Endothelial cell of umbilical vein (primary cell): Measurements from ENCODE around the gene LCAT. TPM values are rescaled to one million over a fixed set of nuclear protein-coding genes. Genes with fewer than 3 reads are reported as not detected.

Experiments
- BruUV-seq: library from RNA; stranded (reverse); fragments of 400-500 nt; replicated peaks from 2 replicates; lab custom pipeline; 2021; lab: Mats Ljungman, UMichigan
- CTCF ChIA-PET: fragments of 300-600, 350-600 bp; sonication (Branson Sonifier 250); formaldehyde crosslinking; loops from one replicate; lab custom pipeline; 2021; ENCODE audit warnings: antibody characterized with exemption, inconsistent platforms; lab: Charles Lee
- POLR2A ChIA-PET: fragments of 300-600, 350-600 bp; sonication (Branson Sonifier 250); formaldehyde crosslinking; loops from one replicate; lab custom pipeline; 2021; ENCODE audit warnings: antibody characterized with exemption, inconsistent platforms; lab: Charles Lee
- DNase-seq: peaks from one replicate; pipeline ENCODE4 v3.0.0-alpha.2; 2011; ENCODE audit warnings: low read depth, low spot score
- FAIRE-seq: peaks from 2 replicates; lab custom pipeline; 2011; peaks lifted over from hg19 to GRCh38; lab: Jason Lieb, UNC
- H2AFZ ChIP-seq: 2 replicates; pipeline ENCODE4 v1.6.0; 2012; ENCODE audit warnings: low read depth, low read length, control low read depth, inconsistent platforms
- H3K27ac ChIP-seq: 2 replicates; pipeline ENCODE4 v1.5.1; 2011; ENCODE audit warnings: low read depth, mild to moderate bottlenecking, control low read depth, low read length, moderate library complexity; ENCODE audit not compliant: insufficient read depth
- H3K27me3 ChIP-seq, 2 experiments: 2 replicates each; pipeline versions ENCODE4 v1.6.0 to v1.6.1; 2011; ENCODE audit warnings: low read length in 2 of 2, mixed read lengths in 1 of 2; ENCODE audit not compliant: control insufficient read depth in 2 of 2, insufficient read depth in 2 of 2
- H3K36me3 ChIP-seq, 2 experiments: 2 replicates in 1 of 2; 3 replicates in 1 of 2; pipeline ENCODE4 v1.5.1; 2011; ENCODE audit warnings: low read length in 2 of 2, mild to moderate bottlenecking in 1 of 2, moderate library complexity in 1 of 2; ENCODE audit not compliant: control insufficient read depth in 2 of 2, insufficient read depth in 2 of 2; ENCODE audit errors: extremely low read depth in 1 of 2
- H3K4me1 ChIP-seq: 3 replicates; pipeline ENCODE4 v1.5.1; 2011; ENCODE audit warnings: mild to moderate bottlenecking, low read length; ENCODE audit not compliant: control insufficient read depth, insufficient read depth; ENCODE audit errors: extremely low read depth
- H3K4me2 ChIP-seq: 2 replicates; pipeline ENCODE4 v1.6.1; 2011; ENCODE audit warnings: low read length, control low read depth, mixed read lengths; ENCODE audit not compliant: insufficient read depth
- H3K4me3 ChIP-seq, 3 experiments: fragments of 200-600 bp in 1 of 3; sonication (generic), shearing (Covaris generic) in 1 of 3; replicated peaks in 1 of 3; 2 replicates each; pipeline ENCODE4 v1.5.1; 2011 to 2016; ENCODE audit warnings: control low read depth in 3 of 3, low read length in 3 of 3, mild to moderate bottlenecking in 2 of 3, inconsistent platforms in 1 of 3, low read depth in 1 of 3, moderate library complexity in 1 of 3; ENCODE audit not compliant: insufficient read depth in 1 of 3
- H3K79me2 ChIP-seq: 2 replicates; pipeline ENCODE4 v1.6.0; 2012; ENCODE audit warnings: low read length, inconsistent platforms; ENCODE audit not compliant: control insufficient read depth, insufficient read depth
- H3K9ac ChIP-seq: replicated peaks from 2 replicates; pipeline ENCODE3; 2011; ENCODE audit warnings: low read length, control low read depth; ENCODE audit not compliant: insufficient read depth; ENCODE audit errors: extremely low read depth
- H3K9me1 ChIP-seq: replicated peaks from 3 replicates; pipeline ENCODE4 v1.6.0; 2011; ENCODE audit warnings: mild to moderate bottlenecking, low read length; ENCODE audit not compliant: control insufficient read depth, insufficient read depth; ENCODE audit errors: extremely low read depth
- H3K9me3 ChIP-seq: replicated peaks from 2 replicates; pipeline ENCODE4 v1.5.1; 2012; ENCODE audit warnings: low read length, inconsistent platforms; ENCODE audit not compliant: control insufficient read depth, insufficient read depth
- H4K20me1 ChIP-seq: replicated peaks from 2 replicates; pipeline ENCODE3; 2011; ENCODE audit warnings: mild to moderate bottlenecking, low read length; ENCODE audit not compliant: control insufficient read depth, insufficient read depth; ENCODE audit errors: extremely low read depth
- CTCF ChIP-seq, 2 donors: IDR thresholded peaks; 1 replicate in 1 of 2; 2 replicates in 1 of 2; pipeline ENCODE4 v1.5.1; 2011; ENCODE audit warnings: low read length in 2 of 2, mild to moderate bottlenecking in 2 of 2, moderate library complexity in 2 of 2, control low read depth in 1 of 2, inconsistent platforms in 1 of 2, low read depth in 1 of 2; ENCODE audit not compliant: insufficient read depth in 1 of 2; ENCODE audit errors: extremely low read depth in 1 of 2
- FOS ChIP-seq: IDR thresholded peaks from 2 replicates; pipeline ENCODE4 v1.6.1; 2011; ENCODE audit warnings: mild to moderate bottlenecking, low read length, moderate library complexity, borderline replicate concordance; ENCODE audit not compliant: insufficient read depth
- MYC ChIP-seq: IDR thresholded peaks from one replicate; pipeline ENCODE4 v1.6.1; 2011; ENCODE audit warnings: mild to moderate bottlenecking, low read depth, low read length
- dilution Hi-C: fragments of 300-500 bp; cut with MboI; formaldehyde crosslinking; loops from one replicate; pipeline ENCODE4 v1.15.0; 2019; ENCODE audit warnings: low sequenced_read_pairs; ENCODE audit not compliant: extremely low pct_ligation_motif_present
- intact Hi-C: fragments of 100-400 bp; cut with micrococcal nuclease; formaldehyde crosslinking; loops from one replicate; pipeline ENCODE4 v1.10.0; 2022
- polyA plus RNA-seq, 4 experiments: library from polyadenylated mRNA; depleted of rRNA in 3 of 4; stranded (reverse) in 3 of 4; unstranded in 1 of 4; fragments of >200 nt; gene quantifications; 2 replicates each; pipeline versions ENCODE4 v1.2.1 to v1.2.3, GENCODE V29; 2011 to 2012; ENCODE audit warnings: missing spikeins in 1 of 4
- total RNA-seq: library from RNA; stranded (reverse); gene quantifications from 2 replicates; pipeline ENCODE4 v1.2.3, GENCODE V29; 2021

Gene LCAT
- total and polyA plus RNA-seq, 2 donors (not counting 3 experiments of a cell fraction or from before 2014, with no cell fraction given), result 22.6 to 46.1 TPM

- ChIA-PET CTCF (interaction anchor here (0.6 to 3.1 kb wide), 12 partner anchors 10 to 390 kb away, joined by 3 to 27 read pairs (median 4); partner anchors contain the start of gene ACD), POLR2A (no interaction called here)
- no peak overlapping the region for H2AFZ ChIP-seq
- dilution Hi-C loops (no loop called here), intact Hi-C loops (no loop called here)
- H3K4me1 ChIP-seq, result no peaks in the 10 kb centered on the region
- no peak overlapping the region for H3K4me2 ChIP-seq
- H3K79me2 ChIP-seq, result no peaks in the 10 kb centered on the region
- no peaks in the 10 kb centered on the region for H3K9me1 ChIP-seq
- no peaks in the 10 kb centered on the region for H3K9me3 ChIP-seq
- H3K9ac ChIP-seq, result no peak overlapping the region
- no peak for TF ChIP-seq FOS
- no peak overlapping the region for H3K4me3 ChIP-seq
- peaks cover 24 to 61% of the 10 kb centered on the region in 2 experiments for H3K36me3 ChIP-seq
- H3K27ac ChIP-seq, result no peak overlapping the region
- FAIRE-seq (no peak), DNase-seq (no peak)
- BruUV-seq, result no TSS peak
- H3K27me3 ChIP-seq, result no peaks in the 10 kb centered on the region
- H4K20me1 ChIP-seq, result no peaks in the 10 kb centered on the region
These were observed 1.2 kb downstream of the LCAT start for GRCh38 chr16:67942510-67943255.

- no peak overlapping the region for H3K4me3 ChIP-seq
- no peaks in the 10 kb centered on the region for H3K79me2 ChIP-seq
- no TSS peak for BruUV-seq
- H3K9me3 ChIP-seq, result no peaks in the 10 kb centered on the region
- H3K27ac ChIP-seq, result no peak overlapping the region
- H3K9me1 ChIP-seq, result no peaks in the 10 kb centered on the region
- no peaks in the 10 kb centered on the region for H3K27me3 ChIP-seq
- dilution Hi-C loops, result no loop called here
- TF ChIP-seq CTCF (IDR thresholded peaks at IDR 0.05; ENCODE audit: extremely low read depth in 1 of 2, insufficient read depth in 1 of 2, low read depth in 1 of 2, low read length in 2 of 2) (peak; percentile 66 to 82), MYC (no peak)
- no peak overlapping the region for H2AFZ ChIP-seq
- no peak overlapping the region for H3K4me2 ChIP-seq
- no peaks in the 10 kb centered on the region for H4K20me1 ChIP-seq
- ChIA-PET POLR2A (no interaction called here), CTCF (interaction anchor here (0.6 to 3.1 kb wide), 11 partner anchors 10 to 391 kb away, joined by 3 to 27 read pairs (median 4); partner anchors contain the start of gene ACD)
- H3K9ac ChIP-seq, result no peak overlapping the region
- intact Hi-C loops, result no loop called here
- peaks cover 20 to 56% of the 10 kb centered on the region in 2 experiments for H3K36me3 ChIP-seq
- peaks cover 1% of the 10 kb centered on the region for H3K4me1 ChIP-seq
- DNase-seq (peak; percentile 35), FAIRE-seq (peak; percentile 4)
These were observed 1.8 kb downstream of the LCAT start for GRCh38 chr16:67942200-67942509.
